Right ventricle myocardium inferior (tissue), 1 donor: ENCODE results near the gene TWNK. TPM values are rescaled to one million over a fixed set of nuclear protein-coding genes. Genes with fewer than 3 reads are reported as not detected.

ENCODE experiments used
- ATAC-seq: fragments of 200-7000 bp; cut with Tn5 transposase; one replicate; pipeline ENCODE4 v1.9.1; 2020; ENCODE audit warnings: mild to moderate bottlenecking, moderate library complexity
- DNase-seq: peaks from one replicate; pipeline ENCODE4 v3.0.0; 2021; ENCODE audit errors: missing footprints
- intact Hi-C: fragments of 100-400 bp; cut with DNase I; formaldehyde crosslinking; loops from one replicate; pipeline ENCODE4 v1.11.0; 2022
- total RNA-seq: library from RNA; stranded (reverse); fragmentation: NEBNext Ultra II Directional; extraction: Animal tissue kit (Norgen Biotek cat#: 25700); gene quantifications from one replicate; pipeline ENCODE4 v1.2.1, GENCODE V29; 2021
- donor health status: DM: no; HTN: yes; CAD: no; lungs with severe emphysema.

Gene TWNK
- total RNA-seq, 1 donor from 2014 or later: 6.6 TPM

DNA sequence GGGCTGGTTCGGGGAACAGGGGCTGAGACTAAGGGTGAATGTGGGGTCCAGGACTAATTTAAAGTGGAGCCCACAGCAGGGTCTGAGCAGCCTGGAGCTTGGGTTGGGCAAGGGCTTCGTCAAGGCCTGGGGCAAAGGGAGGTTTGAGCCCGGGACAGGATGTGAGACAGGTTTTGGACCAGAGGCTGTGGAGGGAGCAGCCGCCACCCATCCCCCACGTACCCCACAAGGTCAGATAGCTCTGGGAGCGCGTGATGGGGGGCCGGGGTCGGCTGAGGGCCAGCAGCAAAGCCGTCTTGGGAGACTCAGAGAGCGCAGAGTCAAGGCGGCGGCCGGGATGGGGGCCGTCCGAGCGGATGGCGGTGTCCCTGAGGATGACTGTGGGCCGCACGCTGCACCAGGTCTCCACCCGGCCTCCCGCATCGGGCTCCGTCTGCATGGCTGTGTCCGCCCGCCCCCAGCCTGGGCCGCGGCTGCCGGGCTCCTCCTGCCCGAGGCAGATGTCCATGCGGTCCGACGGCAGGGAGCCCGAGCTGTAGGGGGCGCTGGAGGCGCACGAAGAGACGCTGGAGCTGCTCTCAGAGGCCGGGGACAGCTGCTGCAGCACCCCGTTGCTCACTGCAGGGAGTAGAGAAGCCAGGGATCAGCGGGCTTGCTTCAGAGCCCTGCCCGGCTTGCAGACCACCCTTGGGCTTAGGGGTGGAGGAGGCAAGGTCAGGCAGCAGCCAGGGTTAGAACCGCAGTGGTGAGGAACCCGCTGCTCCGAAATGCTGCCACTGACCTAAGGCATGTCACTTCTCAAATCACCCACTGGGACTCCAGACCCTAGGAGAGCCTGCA is 31.5 kb downstream of the TWNK start:
- peak; percentile 69 for ATAC-seq
- intact Hi-C loops: loop anchor here (10.0 kb wide), 1 partner anchor 454 kb away; no protein-coding TSS in a partner anchor

DNA sequence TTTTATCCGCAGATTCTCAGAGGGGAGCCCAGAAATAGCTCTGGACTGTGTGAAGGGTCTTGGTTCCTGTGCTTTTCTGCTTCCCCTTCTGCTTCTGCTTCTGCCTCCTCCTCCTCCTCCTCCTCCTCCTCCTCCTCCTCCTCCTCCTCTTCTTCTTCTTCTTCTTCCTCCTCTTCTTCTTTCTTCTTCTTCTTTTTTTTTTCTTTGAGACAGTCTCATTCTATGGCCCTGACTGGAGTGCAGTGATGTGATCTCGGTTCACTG is 32.0 kb downstream of the TWNK start:
- intact Hi-C loops: loop anchor here (10.0 kb wide), 1 partner anchor 455 kb away; no protein-coding TSS in a partner anchor
- no peak for DNase-seq
- ATAC-seq: no peak

More for the DNA sequence above, 31.5 kb downstream of the TWNK start:
- DNase-seq: peak; percentile 90

DNA sequence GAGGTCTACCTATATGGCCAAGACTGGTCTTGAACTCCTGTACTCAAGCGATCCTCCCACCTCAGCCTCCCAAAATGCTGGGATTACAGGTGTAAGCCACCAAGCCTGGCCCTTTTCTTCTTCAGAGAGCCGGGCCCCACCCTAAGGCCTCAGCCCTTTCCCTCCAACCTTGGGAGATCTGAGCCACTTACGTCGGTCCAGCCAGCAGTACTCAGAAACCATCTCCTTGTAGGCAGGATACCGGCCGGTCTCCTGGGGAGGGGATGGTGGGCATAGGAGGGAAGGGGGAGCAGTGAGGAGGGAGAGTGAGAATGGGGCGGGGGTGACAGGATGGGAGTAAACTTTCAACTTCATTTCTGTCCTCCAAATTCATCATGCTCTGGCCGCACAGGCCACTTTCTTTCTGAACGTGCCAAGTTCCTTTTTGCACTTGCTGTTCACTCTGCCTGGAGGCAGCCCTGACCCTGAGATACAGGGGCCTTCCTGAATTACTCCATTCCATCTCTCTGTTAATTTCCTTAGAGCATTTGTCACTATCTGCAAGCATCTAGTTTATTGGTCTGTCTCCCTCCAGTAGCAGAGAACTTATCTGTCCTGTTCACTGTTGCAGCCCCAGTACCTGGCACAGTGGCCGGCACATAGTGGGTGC is 33.2 kb downstream of the TWNK start:
- intact Hi-C loops: no loop called here
- DNase-seq (no peak), ATAC-seq (no peak)

DNA sequence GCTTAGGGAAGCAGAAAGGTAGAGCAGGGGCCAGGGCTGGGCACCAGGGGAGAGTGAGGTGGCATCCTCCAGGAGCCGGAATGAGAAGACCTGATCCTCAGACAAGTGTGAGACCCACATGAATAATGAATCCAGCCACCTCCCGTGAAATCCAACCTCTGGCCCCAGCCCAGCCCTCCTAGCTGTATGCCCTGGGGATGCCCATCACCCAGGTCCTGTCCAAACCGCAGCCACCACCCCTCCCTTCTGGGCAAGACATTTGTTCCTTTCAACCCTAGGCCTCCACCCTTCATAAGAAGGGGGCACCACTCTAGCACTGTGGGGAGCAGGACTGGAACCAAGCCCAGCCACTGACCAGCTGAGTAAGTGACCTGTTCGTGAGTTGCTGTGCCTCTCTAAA is 33.9 kb downstream of the TWNK start:
- intact Hi-C loops: no loop called here
- no peak for ATAC-seq
- peak; percentile 58 for DNase-seq

- intact Hi-C loops: no loop called here
- no peak for ATAC-seq
- no peak for DNase-seq
Observed at GRCh38 chr10:101021692-101022251, 34.4 kb downstream of the TWNK start.

- ATAC-seq (no peak), DNase-seq (peak; percentile 43)
- intact Hi-C loops: no loop called here
Observed at GRCh38 chr10:101022967-101023705, 35.8 kb downstream of the TWNK start.

- ATAC-seq (no peak), DNase-seq (no peak)
- intact Hi-C loops: no loop called here
Observed at GRCh38 chr10:101027106-101027720, 39.9 kb downstream of the TWNK start.

DNA sequence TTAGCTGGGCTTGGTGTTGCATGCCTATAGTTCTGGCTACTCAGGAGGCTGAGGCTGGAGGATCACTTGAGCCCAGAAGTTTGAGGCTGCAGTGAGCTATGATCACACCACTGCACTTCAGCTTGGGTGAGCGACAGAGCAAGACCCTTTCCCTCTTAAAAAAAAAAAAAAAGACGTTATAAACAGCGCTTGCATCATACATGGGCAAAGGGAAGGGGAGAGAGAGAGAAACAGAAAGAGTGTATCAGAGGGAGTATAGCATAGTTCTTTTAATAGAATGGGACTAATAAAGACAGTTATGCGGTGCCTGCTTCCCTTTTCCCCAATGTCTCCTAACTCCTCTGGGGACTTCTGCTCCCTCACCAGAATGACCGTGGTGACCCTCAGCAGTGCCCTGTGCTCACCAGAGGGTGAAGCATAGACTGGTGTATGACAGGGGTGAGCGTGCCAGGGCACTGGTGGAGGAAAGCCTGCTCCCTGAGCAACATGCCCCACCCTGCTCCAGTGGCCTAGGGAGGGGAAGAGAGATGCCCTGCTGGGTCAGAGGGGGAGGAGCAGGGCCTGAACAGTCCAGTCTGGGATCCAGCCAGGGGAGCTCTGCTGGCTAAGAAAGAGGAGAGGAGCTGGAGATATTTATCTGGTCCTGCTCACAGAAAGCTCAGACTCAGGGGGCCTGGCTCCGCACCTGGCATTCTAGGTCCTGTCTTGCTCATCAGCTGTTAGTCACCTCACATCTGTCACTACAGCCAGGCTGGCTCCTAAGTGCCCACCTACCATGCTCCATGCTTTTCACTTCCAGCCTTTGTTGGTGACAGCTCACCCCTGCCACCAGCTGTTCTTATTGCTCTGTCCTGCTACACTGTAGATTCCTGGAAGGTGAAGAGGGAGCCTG is 41.3 kb downstream of the TWNK start:
- ATAC-seq (no peak), DNase-seq (no peak)
- intact Hi-C loops: no loop called here

DNA sequence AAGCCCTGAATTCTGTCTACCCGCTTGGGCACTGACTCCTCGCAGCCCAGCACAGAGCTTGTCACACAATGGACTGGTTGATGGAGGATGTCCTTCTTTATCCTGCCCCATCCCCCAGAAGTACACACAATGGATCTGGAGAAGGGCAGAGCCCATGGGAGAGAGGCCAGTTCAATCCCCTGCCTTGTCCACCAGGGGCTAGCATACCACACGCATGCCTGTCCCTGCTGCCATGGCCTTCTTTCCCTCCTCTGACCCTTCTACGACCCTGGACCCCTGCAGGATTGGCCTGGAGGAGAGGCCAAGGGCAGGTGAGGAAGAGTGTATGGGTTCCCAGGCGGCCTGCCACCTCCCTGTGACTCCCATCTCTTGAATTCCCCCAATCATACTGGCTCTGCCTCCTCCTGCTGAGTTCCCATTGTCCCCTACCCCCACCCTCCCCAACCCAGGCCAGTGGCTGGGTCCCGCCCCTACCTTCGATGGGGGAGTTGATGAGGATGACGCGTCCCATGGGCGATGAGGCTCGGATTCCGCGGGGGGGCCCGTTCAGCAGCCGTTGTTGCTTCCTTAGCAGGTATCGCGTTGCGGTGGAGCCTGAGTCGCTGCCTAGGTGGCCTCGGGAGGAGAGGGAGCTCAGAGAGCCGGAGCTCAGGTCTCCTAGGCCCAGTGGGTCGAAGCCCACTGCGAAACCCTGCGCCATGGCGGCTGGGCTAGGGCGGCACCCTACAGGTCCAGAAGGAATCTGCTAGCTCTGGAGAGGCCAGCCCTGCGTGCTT is 42.4 kb downstream of the TWNK start:
- ATAC-seq (no peak), DNase-seq (no peak)
- intact Hi-C loops: loop anchor here (5.0 kb wide), 1 partner anchor 42 kb away; the partner anchor contains the start of genes MRPL43 and TWNK

DNA sequence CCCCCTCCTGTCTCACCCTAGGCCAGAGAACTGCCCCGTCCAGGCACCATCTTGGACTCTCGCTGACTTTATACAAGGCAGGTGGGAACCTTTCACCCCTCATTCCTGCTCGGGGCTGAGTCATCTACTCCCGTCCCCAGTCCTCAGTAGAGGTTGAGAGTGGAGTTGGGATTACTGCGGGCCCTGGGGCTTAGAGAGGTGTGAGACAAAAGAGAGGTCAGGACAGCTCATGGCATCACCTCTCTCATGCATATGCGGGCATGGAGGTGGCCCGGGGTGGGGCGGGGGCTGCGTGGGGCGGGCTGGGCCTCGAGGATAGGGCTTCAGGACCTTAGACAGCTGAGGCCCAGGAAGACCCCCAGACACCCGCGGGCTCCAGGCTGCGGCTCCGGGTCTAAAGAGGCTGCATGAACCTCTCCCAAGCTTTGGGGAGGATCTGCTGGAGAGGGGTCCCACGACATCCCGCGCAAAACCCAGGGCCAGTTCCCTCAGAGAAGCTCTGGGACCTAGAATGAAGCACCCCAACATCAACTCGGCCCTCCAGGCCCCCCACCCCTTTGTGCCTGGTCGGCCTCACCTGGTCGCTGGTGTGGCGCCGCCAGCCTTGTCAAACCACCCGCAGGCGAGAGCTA is 43.3 kb downstream of the TWNK start:
- ATAC-seq: no peak
- DNase-seq: no peak
- intact Hi-C loops: loop anchor here (5.0 kb wide), 1 partner anchor 43 kb away; the partner anchor contains the start of genes MRPL43 and TWNK

DNA sequence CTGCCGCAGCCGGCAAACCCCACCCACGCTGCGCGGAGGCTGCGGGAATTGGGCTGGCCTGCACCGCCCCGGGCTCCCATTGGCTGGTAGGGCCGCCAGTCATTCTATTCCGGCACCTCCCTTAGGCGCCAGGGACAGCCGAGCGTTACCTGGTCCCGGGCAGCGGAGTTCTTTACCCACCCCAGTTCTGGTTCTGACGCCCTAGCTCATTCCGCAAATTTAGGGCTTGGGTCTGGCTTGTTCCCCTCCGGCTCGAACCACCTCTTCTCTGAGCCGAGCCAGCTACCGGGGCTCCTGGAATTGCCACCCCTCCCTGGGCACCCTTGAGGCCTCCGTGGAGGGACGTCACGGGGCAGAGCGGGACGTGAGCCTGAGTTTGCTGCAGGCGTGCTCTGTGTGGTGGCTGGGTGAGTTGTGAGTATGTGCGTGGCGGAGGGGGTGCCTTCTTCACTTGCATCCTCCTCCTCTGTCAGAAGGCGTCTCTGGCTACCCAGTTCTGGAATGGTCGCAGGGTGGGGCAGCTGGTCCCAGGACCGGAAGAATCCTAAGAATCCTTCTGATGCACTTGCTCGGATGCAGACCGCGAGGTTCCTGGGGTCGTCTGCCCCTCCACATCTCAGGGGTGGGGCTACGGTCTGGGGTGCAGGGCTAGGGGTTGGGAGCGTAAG is 43.9 kb downstream of the TWNK start, which contains the start of the genes PDZD7 and SFXN3:
Gene PDZD7 (minus strand): TSS at position 2 of the 668 bp plus-strand sequence. CDS start 910 bp downstream, outside the sequence.
Gene SFXN3 (plus strand): TSS at position 107 of the 668 bp plus-strand sequence. CDS start 3,461 bp downstream, outside the sequence.
- intact Hi-C loops: loop anchor here (5.0 kb wide), 1 partner anchor 44 kb away; the partner anchor contains the start of genes MRPL43 and TWNK
- ATAC-seq (peak; percentile 92), DNase-seq (peak; percentile 97)

DNA sequence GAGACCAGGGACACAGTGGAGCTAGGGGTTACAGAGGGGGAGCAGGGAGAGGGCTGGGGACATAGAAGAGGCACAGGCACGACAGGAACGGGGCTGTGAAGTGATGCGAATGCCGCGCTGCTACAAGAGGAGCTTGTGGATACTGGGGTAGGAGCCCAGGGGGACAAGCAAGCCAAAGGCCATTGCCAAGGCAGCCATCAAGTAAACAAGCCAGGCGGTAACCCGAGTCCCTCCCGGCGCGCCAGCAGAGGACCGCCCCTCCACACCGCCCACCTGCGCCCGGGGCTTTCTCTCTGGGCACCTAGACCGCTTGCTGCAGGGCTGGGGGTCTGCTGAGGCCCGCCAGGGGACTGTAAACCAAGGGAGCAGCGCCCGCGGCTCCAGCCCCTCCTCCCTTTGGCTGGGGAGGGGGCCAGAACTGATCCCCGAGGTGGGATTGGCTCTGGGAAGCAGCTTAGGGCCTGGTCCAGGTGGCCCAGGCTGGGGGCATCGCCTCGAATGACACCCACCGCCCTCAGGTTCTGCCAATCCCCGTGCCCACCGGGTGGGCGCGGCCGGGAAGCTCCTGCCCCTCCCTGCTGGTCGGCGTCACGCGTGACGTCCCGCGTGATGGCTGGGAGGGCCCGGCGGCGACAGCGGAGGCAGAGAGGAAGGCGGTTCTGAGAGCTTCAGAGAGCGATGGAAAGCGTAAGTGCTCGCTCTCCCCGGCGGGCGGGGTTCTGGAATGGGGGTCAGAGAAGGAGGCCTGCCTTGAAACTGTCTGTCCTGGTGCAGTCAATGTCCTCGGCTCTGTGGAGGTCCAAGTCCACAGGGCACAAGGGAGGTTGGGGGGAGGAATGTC is 44.7 kb downstream of the TWNK start:
- intact Hi-C loops: loop anchor here (5.0 kb wide), 1 partner anchor 45 kb away; the partner anchor contains the start of genes MRPL43 and TWNK
- DNase-seq (peak; percentile 95), ATAC-seq (peak; percentile 72)

DNA sequence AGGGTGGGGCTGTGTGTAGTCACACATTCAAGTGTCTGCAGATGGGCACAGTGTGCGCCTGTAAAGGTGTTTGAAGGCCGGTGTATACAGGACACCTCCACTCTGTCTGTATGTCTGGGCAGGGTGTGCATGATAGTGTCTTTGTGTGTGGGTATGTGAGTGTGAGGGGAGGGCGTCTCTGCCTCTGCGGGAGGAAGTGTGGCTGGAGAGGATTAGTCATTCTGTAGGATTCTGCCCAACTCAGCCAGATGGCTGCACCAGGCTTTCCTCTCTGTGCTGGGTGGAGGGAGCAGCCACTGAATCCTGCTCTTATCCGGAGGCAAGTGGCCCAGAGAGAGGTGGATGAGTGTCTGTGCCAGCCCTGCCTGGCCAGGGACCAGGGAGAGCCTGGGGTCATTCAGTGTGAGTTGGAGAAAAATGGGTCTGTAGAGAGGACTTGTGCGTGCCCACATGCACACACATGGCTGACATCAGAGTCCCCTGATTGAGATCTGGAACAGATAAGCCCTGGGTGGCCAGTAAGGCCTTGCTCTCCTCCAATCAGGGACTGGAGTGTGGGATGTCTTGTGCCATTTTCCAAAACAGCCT is 45.4 kb downstream of the TWNK start:
- ATAC-seq (peak; percentile 53), DNase-seq (no peak)
- intact Hi-C loops: loop anchor here (5.0 kb wide), 1 partner anchor 45 kb away; the partner anchor contains the start of genes MRPL43 and TWNK

DNA sequence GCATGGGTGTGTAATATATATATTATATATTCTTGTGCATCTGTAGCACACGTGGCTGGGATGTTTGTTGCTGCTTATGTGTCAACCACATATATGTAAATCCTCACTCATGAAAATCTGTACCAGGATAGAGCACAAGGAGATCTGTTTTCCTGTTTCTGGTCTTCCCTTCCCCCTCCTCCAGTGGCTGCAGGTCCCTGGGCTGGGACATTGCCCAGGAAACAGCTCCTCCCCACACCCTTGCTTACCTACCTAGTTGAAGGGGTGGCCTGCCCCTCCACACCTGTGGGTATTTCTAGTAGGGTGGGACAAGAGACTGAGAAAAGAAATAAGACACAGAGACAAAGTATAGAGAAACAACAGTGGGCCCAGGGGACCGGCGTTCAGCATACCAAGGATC is 45.9 kb downstream of the TWNK start:
- ATAC-seq (no peak), DNase-seq (no peak)
- intact Hi-C loops: loop anchor here (5.0 kb wide), 1 partner anchor 46 kb away; the partner anchor contains the start of genes MRPL43 and TWNK
